Adipose tissue (tissue), 3 donors: Measurements from ENCODE around the gene OPRL1. TPM values are rescaled to one million over a fixed set of nuclear protein-coding genes. Genes with fewer than 3 reads are reported as not detected.

Source experiments
- H3K27ac ChIP-seq: one replicate; pipeline ENCODE4 v1.5.1; 2013; ENCODE audit warnings: low read depth, low read length
- WGBS, 3 donors: extraction: QIAGEN DNeasy Blood & Tissue Kit; methylation state at CpG; one replicate each; pipeline ENCODE4 v1.1.7; 2013; 5-methylcytosine and 5-hydroxymethylcytosine counted together
- polyA plus RNA-seq, 3 donors: library from polyadenylated mRNA; stranded (reverse); fragments of 200-250 nt; gene quantifications; one replicate each; pipeline ENCODE4 v1.2.3, GENCODE V29; 2013
- donor health status: healthy with polysubstance abuse.
- donor health status: Bipolar disorder and iron deficiency.
- donor health status: healthy.

The OPRL1 gene
- polyA plus RNA-seq: 1 to 10 TPM in 2 of 3 donors, under 1 TPM in 1; 0.45 to 1.2 (median 1.1) TPM

DNA sequence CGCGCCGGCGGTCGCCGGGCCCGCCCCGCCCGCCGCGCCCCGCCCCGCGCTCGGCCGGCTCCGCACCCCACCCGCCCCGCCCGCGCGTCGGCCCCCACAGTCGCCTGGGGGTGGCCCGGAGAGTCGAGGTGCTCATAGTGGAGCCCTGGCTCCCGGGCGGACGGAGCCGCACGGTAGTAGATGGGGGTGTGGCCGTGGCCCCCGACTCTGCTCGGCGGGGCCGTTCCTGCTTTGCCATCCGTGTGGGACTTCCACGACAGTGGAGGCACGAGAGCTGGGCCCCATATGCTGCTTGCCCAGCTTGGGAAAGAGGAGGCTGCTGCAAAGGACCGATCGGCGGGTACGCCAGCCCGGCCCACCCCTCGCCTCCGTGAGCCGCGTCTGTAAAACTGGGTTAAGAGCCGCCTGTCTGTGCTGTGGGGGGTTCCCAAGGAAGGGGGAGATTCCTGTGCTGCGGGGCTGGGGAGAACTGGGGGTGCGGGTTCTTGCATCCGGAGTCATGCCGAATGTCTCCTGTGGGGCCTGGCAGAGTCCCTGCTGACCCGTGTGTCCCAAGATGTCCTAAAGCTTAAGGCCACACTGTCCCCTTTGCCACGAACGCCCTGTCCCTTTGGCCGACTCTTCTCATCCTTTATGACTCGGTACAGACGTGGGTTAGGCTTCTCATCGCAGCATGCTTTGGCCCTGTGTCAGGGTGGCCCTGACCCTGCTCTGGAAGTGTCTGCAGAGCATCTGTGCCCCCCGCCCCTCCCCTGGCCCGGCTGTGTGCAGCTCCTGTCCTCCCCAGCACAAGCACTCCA lies at the start of gene OPRL1:
TSS of gene OPRL1 (plus strand) at position 70 of the 800 bp plus-strand sequence. CDS start 12,639 bp downstream, outside the sequence.
- WGBS, 3 donors: 3 to 17% (median 5%) methylated on average over 41 to 62 of the region's 62 CpGs
- H3K27ac ChIP-seq: peak within 1 kb of the TSS; percentile 52

DNA sequence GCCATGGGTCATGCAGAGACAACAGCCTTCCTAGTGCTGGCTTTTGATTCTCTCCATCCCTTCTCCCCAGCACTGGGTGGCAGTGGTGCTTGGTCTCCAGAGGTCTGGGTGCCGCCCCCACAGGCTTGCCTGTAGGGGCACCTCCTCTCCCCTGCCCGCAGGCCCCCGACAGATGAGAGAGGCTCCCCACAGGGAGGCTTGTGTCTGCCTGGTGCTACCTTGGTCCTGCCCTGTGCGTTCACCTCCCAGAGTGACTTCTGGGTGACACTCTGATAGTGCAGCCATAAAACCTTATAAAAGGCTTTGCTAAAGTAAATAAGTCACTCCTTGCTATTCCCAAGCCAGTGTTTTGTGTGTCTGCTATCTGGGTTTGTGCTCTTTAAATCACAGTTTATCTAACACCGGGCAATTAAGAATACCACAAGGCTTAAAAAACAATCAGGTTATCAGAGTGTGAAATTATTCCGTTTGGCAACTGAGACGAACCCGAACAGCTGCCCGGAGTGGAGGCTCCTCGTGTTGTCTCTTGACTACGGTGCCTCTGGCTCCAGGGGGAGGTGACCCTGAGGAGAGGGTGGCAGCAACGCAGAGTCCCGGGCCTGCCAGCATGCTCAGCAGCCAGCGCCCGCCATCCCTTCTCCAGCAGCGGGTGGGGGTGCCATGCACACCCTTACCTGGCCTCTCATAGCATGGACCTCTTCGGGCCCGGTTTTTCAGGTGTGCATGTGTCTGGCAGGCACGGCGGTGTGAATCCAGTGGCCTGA lies 49.3 kb upstream of the OPRL1 start:
- WGBS, 3 donors: 76 to 94% (median 90%) methylated on average over 20 of the region's 20 CpGs
- H3K27ac ChIP-seq: no peak overlapping the region

GRCh38 chr20:64031822-64032314 lies 48.0 kb upstream of the OPRL1 start:
- WGBS, 3 donors: 92 to 94% (median 93%) methylated on average over 19 of the region's 19 CpGs

DNA sequence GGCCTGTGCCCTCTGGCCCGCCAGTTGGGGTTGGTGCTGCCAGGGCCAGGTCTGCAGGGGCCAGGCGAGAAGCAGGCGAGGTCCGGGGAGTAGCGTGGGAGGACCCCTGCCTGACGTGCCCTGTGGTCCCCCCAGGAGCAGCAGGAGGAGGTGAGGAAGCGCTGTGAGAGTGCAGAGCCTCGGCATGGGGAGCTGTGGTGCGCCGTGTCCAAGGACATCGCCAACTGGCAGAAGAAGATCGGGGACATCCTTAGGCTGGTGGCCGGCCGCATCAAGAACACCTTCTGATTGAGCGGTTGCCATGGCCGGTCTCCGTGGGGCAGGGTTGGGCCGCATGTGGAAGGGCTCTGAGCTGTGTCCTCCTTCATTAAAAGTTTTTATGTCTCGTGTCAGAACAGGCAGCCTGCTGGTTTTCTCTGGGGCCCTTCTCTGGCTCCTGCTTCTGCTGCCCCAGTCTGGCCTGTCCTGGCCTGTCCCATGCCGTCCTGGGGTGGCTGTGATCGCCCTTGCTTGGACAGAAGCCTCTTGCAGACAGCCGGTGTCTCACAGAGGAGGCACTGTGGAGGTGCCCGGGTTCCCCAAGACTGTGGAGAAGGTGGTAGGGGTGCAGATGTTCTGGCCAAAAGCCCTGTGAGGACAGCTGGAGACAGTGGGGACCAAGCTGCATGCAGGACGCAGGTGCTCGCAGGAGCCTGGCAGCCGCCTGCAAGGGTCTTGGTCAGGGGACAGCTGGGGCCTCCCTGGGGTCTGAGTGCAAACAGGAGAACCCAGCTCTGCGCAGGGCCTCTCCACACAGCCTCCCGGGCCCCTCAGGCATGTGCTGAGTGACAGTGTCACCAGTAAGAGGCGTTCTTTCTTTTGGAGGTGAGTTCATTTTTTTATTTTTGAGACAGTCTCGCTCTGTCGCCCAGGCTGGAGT lies 46.9 kb upstream of the OPRL1 start:
- no peak overlapping the region for H3K27ac ChIP-seq
- 91 to 94% (median 92%) methylated on average over 29 to 31 of the region's 31 CpGs for WGBS, 3 donors

More at GRCh38 chr20:64031822-64032314, 48.0 kb upstream of the OPRL1 start:
- no peak overlapping the region for H3K27ac ChIP-seq

GRCh38 chr20:64033981-64034493 lies 45.8 kb upstream of the OPRL1 start:
- H3K27ac ChIP-seq: no peak overlapping the region
- 60 to 76% (median 65%) methylated on average over 10 to 11 of the region's 11 CpGs for WGBS, 3 donors

DNA sequence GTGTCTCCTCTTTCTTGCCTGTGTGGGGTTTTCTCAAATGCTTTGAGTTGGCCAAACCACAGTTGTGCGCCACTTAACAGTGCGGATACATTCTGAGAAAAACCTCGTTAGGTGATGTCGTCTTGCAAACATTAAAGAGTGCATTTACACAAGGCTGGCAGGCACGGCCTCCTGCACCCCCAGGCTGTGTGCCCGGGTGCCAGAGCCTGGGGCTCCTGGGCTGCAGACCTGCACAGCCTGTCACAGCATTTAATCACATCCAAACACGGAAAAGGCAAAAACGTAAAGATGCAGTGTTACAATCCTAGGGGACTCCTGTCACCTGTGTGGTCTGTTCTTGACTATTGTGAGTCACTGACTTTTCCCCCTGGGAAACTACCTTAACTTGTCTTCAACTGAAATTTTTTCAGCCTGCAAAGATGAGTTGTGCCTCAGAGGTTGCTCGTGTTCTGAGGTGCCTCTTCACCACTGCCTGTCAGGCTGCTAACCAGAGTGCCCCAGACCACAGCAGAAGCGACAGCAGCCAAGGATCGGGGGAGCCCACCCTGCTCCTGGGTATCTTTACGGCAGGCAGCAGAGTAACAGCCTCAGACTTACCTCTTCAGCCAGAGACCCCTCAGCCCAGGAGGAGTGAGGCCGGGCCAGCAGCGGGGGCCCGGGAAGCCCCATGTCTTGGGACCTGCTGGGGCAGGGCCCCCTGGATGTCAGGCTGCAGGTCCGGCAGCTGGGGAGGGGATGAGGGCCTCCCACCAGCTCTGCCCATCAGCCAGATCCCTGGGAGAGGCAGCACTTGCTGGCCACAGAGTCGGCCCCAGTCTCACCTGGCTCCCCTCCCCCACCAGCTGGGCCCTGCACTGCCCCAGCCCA lies 44.6 kb upstream of the OPRL1 start:
- 76 to 86% (median 79%) methylated on average over 17 of the region's 17 CpGs for WGBS, 3 donors
- H3K27ac ChIP-seq: no peak overlapping the region

DNA sequence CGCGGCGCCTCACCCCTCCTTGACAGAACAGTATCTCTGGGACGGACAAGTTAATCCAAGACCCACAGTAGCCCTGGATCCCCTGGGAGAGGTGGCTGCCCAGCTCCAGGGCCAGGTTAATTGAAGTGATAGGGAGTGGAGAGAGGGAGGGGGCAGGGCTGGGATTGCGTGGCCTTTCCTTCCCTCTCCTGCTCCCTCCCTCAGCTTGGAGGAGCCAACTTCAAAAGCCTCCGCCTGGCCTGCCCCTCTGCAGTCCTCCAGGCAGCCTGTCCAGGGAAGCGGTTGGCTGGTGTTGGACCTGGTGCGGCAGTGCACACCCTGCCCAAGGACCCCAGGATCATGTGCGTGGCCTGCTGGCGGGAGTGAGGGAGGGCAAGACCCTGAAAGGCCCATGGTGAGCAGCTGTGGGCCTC lies 43.9 kb upstream of the OPRL1 start, which contains the start of gene C20orf204:
TSS of gene C20orf204 (plus strand) at position 250 of the 413 bp plus-strand sequence. CDS start at position 392, 142 bp downstream.
- H3K27ac ChIP-seq: no peak within 1 kb of the TSS
- 60 to 83% (median 75%) methylated on average over 10 of the region's 10 CpGs for WGBS, 3 donors

DNA sequence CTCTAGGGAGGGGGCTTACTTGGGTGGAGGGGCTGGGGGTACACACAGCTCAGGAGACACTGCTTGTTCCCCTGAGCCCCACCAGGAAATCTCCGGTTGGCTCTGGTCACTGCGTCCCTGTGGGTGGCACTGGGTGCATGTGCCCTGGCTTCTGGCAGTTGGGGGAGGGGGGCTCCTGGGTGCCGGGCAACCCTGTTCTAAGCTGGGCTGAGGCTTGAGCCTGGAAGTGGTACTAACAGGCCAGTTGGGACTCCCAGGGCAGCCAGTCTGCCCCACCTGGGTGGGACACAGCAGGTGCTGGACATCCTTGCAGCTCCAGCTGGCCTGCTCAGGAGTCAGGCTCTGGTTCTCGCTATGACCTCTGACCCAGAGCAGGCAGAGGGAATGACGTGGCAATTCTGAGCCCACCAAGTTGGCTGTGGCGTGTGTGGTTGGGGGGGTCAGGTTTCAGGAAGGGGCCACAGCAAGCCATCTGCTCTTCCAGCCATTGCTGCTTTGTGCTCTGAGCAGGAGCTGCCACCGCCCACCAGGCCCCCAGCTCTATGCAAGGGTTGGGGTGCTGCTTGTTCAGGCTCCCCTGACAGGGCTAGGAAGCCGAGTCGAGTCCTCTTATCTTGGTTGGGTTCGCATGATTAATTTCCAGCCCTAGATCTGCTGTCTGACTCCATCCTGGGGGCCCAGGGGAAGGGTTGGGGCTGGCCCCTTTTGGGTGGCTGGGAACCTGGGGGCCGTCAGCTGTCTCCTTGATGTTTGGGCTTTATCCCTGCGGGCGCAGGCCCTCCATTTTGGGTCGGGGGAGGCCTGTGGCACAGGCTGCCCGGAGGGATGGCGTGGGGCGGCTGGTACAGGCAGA lies 43.3 kb upstream of the OPRL1 start:
- H3K27ac ChIP-seq: no peak overlapping the region
- WGBS, 3 donors: 62 to 65% (median 65%) methylated on average over 16 to 17 of the region's 17 CpGs

GRCh38 chr20:64037199-64037497 lies 42.7 kb upstream of the OPRL1 start:
- 72 to 77% (median 72%) methylated on average over 3 of the region's 3 CpGs for WGBS, 3 donors
- no peak overlapping the region for H3K27ac ChIP-seq

GRCh38 chr20:64037498-64038213 lies 42.2 kb upstream of the OPRL1 start:
- WGBS, 3 donors: 9 to 13% (median 11%) methylated on average over 34 to 36 of the region's 36 CpGs
- H3K27ac ChIP-seq: no peak overlapping the region

- H3K27ac ChIP-seq: no peak overlapping the region
- WGBS, 3 donors: 0 to 3% (median 1%) methylated on average over 5 to 30 of the region's 30 CpGs
These were observed 41.7 kb upstream of the OPRL1 start for GRCh38 chr20:64038224-64038564.

- WGBS, 3 donors: 0 to 1% (median 0%) methylated on average over 76 to 91 of the region's 91 CpGs
These were observed 41.2 kb upstream of the OPRL1 start for GRCh38 chr20:64038565-64039292.

DNA sequence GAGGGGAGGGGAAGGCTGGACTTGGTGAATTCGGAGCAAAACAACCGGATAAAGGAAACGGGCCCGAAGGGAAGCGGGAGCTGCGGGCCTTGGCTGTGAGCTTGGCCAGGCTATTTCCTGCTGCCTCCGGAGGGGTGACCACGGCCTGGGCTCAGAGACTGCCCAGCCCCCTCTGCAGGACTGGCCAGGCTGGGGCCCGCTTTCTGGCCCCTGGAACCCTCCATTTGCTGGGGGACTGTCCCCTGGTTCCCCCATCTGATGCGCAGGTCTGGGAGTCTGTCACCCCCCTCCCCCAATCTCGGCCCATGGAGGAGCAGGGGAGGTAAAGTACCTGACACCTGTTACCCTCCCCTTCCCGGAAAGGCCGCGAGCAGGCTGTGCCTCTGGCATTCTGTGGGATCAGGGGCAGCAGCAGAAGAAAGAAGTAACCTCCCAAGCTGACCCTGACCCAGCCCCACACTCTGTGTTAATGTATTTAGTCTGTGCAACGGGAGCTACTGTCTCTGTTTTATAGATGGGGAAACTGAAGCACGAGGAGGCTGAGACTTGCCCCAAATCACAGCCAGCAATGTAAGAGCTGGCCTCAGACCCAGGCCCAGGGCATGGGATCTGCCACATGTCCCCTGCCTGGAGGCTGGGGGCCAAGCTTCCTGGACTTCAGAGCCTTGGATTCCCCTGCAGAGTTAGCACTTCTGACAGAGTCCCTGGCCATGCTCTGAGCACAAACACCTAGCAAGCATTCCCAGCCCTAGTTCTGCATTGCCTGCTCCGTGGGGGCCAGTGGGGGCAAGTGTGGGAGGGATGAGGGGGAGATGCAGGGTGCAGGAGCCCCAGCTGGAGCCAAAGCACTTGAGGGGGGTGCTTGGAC lies 40.4 kb upstream of the OPRL1 start:
- no peak overlapping the region for H3K27ac ChIP-seq

More at GRCh38 chr20:64038565-64039292, 41.2 kb upstream of the OPRL1 start:
- no peak overlapping the region for H3K27ac ChIP-seq

More for the DNA sequence above, 40.4 kb upstream of the OPRL1 start:
- 13 to 18% (median 14%) methylated on average over 16 to 17 of the region's 17 CpGs for WGBS, 3 donors
